Activated CD8-positive, alpha-beta memory T cell treated with anti-CD3 and anti-CD28 coated beads, Interleukin-2, amount 50 U/mL, for 4 hours (primary cell): ENCODE data around the gene PPP3CA.

Source experiments
- DNase-seq: peaks from one replicate; pipeline ENCODE4 v3.0.0-alpha.2; 2020

Gene PPP3CA

GRCh38 chr4:101081695-101082369 is 265.5 kb downstream of the PPP3CA start:
- DNase-seq: no peak

DNA sequence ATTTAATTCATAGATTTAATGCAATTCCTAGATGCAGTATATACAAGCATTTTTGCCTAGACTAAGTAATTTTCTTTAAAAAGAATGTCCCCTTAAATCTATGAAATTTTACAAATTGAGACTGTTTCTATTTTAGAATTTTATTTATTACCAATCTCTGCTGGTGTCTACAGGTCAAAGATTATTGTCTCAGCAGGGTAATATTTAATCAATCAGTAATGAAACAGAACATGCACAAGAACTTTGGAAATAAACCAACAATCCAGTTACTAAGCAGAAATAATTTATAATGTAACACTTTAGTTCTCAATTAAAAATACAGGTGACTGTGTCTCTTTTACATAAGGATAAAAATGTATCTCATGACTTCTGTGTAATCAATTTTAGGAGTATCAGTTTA is 266.2 kb downstream of the PPP3CA start:
- no peak for DNase-seq

DNA sequence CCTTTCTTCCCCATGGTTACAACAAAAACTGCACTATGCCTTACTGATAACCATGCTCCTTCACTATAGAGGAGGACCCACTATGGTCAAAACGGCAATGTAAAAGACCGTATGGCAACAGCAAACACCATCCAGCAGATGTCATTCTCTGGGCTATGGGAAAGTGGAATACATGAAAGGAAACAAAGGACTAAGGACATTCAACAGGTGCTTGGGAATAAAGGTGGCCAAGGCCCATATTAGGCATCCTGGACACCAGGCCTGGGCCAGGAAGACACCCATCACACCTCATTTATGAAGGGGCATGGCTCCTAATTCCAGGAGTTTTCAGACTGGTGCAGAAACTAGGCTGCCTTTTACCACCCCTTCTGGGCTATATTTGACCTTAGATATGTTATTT is 268.4 kb downstream of the PPP3CA start:
- DNase-seq: no peak

DNA sequence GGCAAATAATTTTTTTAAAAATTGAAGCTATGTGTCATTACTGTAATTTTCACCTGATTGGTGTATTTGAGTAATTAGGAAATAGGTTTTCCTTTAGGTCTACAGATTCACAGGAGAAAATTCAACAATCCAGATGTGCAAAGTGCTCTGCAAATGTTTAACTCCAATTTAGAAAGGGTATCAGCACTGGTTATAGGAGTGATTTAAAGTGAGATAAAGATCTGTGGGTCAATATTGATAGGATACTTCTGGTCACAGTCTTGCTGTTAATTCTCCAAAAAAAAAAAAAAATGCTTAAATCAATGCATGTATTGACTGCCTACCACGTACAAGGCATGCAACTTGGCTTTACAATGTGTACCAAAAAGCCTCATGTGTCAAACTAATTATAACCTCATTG is 271.3 kb downstream of the PPP3CA start:
- DNase-seq: no peak

- no peak for DNase-seq
Observed at GRCh38 chr4:101075536-101075935, 271.8 kb downstream of the PPP3CA start.

- DNase-seq: no peak
Observed at GRCh38 chr4:101074326-101074725, 273.0 kb downstream of the PPP3CA start.

- DNase-seq: no peak
Observed at GRCh38 chr4:101071241-101071640, 276.1 kb downstream of the PPP3CA start.

- no peak for DNase-seq
Observed at GRCh38 chr4:101068115-101068514, 279.2 kb downstream of the PPP3CA start.

GRCh38 chr4:101067383-101067782 is 279.9 kb downstream of the PPP3CA start:
- no peak for DNase-seq

GRCh38 chr4:101066626-101067170 is 280.6 kb downstream of the PPP3CA start:
- DNase-seq: no peak

DNA sequence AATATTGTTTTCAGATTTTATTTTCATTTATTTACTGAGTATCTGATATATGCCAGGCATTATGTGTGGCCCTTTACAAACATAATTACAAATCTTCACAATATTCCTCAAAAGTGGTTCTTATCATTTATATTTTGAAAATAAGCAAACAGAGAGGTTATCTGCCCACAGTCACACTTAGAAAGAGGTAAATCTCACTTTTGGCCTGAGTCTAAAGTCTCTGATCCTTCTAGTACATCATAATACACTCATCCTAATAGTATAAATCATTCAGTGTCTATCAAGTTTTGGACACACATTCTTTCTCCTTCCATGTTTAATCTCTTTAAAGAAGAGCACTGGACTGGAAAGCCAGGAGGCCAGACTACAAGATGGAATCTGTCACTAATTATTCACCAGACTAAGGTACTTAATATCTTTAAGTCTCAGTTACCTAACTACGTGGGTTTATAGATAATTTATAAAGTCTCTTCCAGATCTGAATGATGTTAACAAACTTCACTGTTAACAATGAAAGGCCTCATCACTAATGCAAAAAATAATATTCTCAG is 281.3 kb downstream of the PPP3CA start:
- DNase-seq: no peak

GRCh38 chr4:101065346-101065745 is 282.0 kb downstream of the PPP3CA start:
- no peak for DNase-seq

DNA sequence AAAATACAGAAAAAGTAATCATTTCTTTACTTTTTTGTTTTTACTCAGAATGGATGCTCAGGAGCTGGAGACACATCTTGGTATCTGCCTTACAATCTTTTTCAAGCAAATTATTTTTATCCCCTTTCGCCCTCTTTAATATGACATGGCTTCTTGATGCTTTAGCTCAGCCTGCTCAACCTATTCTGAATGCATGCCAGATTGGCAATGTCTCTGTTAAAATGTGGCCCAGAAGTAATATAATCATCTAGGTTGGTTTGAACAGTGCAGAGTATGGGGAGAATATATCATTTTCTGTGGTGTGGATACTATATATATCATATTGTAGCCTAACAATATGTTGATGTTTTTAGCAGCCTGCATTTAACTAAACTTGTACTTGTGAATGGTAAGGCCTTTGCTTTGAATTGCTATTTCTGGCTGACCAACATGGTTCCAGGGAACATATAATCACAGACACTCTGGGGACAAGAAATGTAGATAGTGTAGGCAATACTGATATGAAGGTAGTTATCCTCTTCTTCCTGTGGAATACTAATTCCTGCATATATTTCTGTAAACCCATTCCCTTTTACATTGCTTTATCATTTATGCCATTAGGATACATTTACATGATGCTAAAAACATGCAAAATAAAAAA is 282.7 kb downstream of the PPP3CA start:
- no peak for DNase-seq

- DNase-seq: no peak
Observed at GRCh38 chr4:101055392-101055791, 291.9 kb downstream of the PPP3CA start.

DNA sequence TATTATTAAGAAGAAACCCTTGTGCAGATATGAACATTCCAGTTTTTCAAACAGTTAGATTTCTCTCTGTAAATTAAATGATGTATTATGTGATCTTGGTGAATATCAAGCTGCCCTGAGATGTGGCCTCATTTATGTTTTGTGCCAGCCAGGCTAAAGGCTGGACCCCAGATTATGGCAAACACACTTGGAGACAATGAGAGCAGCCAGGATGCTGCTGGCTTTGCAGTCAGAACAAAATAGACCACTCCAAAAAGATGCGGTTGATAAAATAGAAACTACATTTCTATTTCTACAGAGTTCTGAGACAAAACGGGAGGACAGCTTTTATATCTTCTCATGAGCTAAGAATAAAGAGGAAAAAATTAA is 296.5 kb downstream of the PPP3CA start:
- no peak for DNase-seq

DNA sequence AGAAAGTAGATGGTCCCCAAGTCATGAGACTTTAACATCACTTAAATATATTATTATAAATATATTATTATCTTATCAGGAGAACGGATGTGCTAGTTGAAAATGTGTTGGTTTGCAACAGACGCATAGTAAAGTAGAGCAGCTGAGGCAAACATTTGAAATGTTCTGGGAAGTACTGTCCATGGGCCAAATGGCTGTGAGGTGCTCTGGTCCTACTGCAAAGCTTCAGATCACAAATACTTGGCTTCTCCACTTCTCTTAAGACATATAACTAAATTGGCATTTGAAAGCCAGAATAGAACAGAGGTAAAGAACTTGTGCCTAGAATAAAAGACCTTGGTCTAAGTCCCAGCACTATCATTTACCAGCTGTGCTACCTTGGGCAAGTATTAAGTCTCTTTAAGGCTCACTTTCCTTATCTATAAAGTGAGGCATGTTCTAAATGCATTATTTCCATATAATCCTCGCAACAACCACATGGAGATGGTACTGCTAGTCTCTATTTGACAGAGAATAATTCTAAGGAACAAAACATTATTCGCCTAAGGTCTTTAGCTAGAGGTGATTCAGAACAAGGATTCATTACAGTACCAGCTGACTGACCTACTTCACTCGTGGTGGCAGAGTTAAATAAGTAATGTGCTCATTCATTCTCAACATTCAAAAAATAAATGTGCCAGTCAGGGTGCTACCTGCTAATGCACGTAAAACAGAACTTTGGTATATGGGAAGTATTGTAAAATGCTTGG is 297.1 kb downstream of the PPP3CA start:
- DNase-seq: no peak

- no peak for DNase-seq
Observed at GRCh38 chr4:101049549-101050001, 297.8 kb downstream of the PPP3CA start.

GRCh38 chr4:101044766-101045165 is 302.6 kb downstream of the PPP3CA start:
- DNase-seq: no peak

GRCh38 chr4:101042847-101043246 is 304.5 kb downstream of the PPP3CA start:
- DNase-seq: no peak

DNA sequence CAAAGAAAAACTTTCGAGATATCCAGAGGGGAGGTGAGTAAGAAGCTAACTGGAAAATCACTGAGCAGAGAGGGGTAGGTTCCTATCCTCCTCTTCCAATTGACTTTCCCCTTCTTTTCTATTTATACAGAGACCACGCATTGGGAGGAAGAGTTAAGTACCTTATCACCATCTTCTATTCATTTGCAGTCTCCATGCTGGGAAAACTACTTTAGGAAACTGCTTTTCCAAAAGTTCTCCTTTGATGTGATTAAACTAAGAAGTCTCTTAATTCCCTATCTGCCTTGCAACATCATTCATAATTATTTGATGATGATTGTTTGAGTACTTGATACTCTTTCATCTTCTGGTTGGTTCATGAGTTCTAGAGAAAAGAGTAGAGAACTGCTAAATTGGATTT is 306.6 kb downstream of the PPP3CA start:
- DNase-seq: no peak

- DNase-seq: peak; percentile 36
Observed at GRCh38 chr4:101039367-101039766, 308.0 kb downstream of the PPP3CA start.

DNA sequence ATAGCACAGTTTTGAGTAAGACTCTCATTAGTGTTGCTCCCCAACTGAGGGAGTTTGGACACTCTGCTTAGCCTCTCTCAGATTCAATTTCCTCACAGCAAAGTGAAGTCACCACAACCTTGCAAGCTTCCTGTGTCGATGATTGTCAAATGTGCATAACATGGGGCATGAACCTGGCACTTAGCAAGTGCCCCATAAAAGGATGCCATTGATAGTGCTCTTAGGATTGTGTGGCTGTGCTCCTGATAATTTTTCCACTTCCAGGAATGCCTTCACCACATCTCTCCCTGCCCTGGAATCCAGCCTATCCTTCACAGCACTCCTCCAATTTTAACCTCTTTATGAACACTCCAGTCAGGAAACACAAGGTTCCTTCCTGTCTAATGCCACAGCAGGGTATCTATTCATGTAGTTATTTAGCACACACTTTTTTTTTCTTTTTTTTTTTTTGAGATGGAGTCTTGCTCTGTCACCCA is 309.4 kb downstream of the PPP3CA start:
- DNase-seq: no peak

DNA sequence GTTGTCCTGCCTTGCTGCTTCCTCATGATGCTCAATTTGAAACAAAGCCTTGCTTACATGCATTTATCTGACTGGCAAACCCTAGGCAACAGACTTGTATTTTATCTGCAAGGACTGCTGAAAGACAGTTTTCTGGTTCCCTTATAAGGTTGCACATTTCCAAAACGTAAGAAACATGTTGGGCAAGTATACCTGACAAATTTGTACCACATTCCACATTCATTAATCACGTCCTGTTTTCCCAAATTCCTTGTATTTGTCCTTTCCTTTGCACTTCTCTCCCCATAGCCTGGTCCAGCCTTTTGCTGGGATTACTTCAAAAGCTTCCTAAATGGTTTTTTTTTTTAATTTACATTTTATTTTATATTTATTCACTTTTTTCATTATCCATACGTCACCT is 310.1 kb downstream of the PPP3CA start:
- DNase-seq: no peak
